Body of pancreas (tissue), 4 donors: Measurements from ENCODE around the gene SLF2.

Experiments used
- CTCF ChIP-seq, 7 experiments: fragments of 450-650 bp in 4 of 7; fragments of 200-600 bp in 3 of 7; sonication (generic) in 3 of 7; IDR thresholded peaks; one replicate each; pipeline ENCODE4 v1.5.1; 2016 to 2019; ENCODE audit warnings: antibody characterized with exemption in 7 of 7
- POLR2A ChIP-seq, 3 donors: fragments of 450-650 bp; IDR thresholded peaks; one replicate each; pipeline ENCODE4 v1.6.1; 2016; ENCODE audit warnings: antibody characterized with exemption in 3 of 3, mild to moderate bottlenecking in 2 of 3

- TF ChIP-seq CTCF (IDR thresholded peaks at IDR 0.05) (no peak), POLR2A (IDR thresholded peaks at IDR 0.05) (no peak)
Observed at GRCh38 chr10:100864036-100864885, 48.5 kb upstream of the SLF2 start.
